Stimulated activated CD4-positive, alpha-beta T cell treated with anti-CD3 and anti-CD28 coated beads, Interleukin-1b, Interleukin-23, amount 100 ng/mL, for 1 hour (primary cell): ENCODE results near the gene TAGLN3.

Experiments used
- DNase-seq, 2 donors: peaks; one replicate each; pipeline ENCODE4 v3.0.0-alpha.2; 2020; ENCODE audit warnings: low read depth in 2 of 2

The TAGLN3 gene

DNA sequence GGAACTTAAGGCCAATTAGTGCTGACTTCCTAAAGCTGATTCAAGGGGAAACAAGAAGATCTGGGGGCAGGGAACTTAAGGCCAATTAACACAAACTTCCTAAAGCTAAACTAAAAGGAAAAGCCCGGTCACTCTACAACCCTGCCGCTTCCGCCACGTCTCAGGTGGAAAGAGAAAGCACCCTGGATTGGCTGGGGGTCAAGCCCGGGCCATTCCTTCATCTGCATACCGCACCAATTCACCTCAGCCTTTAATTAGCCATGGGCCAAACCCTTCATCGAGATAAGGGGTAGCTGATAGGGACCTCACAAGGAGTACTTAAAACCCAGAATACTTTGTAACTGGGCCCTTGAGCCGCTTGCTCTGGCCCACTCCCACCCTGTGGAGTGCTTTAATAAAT, 50.2 kb downstream of the TAGLN3 start:
- no peak for DNase-seq

GRCh38 chr3:112053229-112053628, 54.5 kb downstream of the TAGLN3 start:
- no peak for DNase-seq

GRCh38 chr3:112056451-112056929, 57.8 kb downstream of the TAGLN3 start:
- no peak for DNase-seq

GRCh38 chr3:112059497-112059896, 60.8 kb downstream of the TAGLN3 start:
- no peak for DNase-seq

DNA sequence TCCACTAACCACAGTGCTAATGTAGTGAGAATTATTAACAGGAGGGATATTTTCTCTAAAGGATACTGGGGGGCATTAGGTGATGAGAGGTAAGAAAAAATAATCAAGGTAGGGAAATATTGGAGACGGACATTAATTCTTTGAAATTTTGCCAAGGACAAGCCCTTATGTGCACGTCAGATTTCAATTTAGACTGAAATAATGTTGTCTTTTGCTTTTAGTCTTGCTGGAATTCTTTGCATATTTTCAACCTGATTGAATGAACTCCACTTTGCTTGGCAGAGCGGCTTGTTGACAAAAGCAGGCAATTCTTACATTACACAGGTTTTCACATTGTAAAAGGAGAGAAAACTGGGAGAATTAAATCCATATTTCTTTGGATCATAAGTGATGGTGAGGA, 62.4 kb downstream of the TAGLN3 start:
- DNase-seq, result no peak
